ENCODE measurements around the gene ZFP3.

DNA sequence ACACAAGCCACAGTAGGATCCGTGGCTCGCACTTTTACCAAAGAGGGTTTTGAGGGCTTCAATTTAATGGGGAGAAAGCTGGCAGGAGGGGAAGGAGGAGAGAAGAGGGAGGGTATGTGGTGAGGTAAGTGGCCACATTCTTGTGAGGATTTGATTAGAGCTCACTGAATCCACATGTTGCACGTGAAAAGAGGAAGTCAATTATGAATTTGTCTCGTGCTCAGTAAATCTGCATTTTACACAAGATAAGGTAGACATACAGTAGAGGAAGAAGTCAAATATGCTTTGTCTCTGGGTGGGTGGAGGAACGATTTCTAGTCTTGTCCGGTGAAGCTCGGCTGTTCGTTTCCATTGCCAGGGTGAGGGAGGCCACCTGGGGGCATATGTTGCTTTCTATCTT is 32.5 kb downstream of the ZFP3 start:
- TF ChIP-seq POLR2A (IDR thresholded peaks at IDR 0.05; ENCODE audit: low read depth, low read length), result no peak
- no peak for TF ChIP-seq TAF1 (IDR thresholded peaks at IDR 0.05; ENCODE audit: low read depth, low read length)
- no peak for TF ChIP-seq POLR2AphosphoS5 (IDR thresholded peaks at IDR 0.05; ENCODE audit: low read depth, low read length)
- no peak for TF ChIP-seq POU2F2 (IDR thresholded peaks at IDR 0.05; ENCODE audit: low read depth, low read length)
